Effector memory CD8-positive, alpha-beta T cell (primary cell): ENCODE data around the gene LIMS1.
A peak's percentile ranks its signal among the peaks of the same experiment; 100 is the strongest.

Source experiments
- ATAC-seq: fragments of 150-1000 bp; cut with Tn5 transposase; replicated peaks from 2 replicates; pipeline ENCODE4 v1.10.0; 2021; ENCODE audit warnings: mild to moderate bottlenecking, moderate library complexity
- DNase-seq, 3 experiments: peaks; one replicate each; pipeline ENCODE4 v3.0.0; 2021
- H3K27ac Mint-ChIP-seq, 2 donors: one replicate each; pipeline ENCODE4 v1.8.0; 2022; ENCODE audit warnings: mild to moderate bottlenecking in 2 of 2, mixed read lengths in 2 of 2, moderate library complexity in 2 of 2
- H3K27me3 Mint-ChIP-seq, 2 donors: one replicate each; pipeline ENCODE4 v1.8.0; 2022; ENCODE audit warnings: mixed read lengths in 2 of 2
- H3K36me3 Mint-ChIP-seq: one replicate; pipeline ENCODE4 v1.8.0; 2022; ENCODE audit warnings: mild to moderate bottlenecking, moderate library complexity, mixed read lengths; ENCODE audit not compliant: insufficient read depth
- H3K4me1 Mint-ChIP-seq, 2 donors: one replicate each; pipeline ENCODE4 v1.8.0; 2022; ENCODE audit warnings: low read depth in 2 of 2, mixed read lengths in 2 of 2
- H3K4me3 Mint-ChIP-seq, 2 donors: one replicate each; pipeline ENCODE4 v1.8.0; 2022; ENCODE audit warnings: mild to moderate bottlenecking in 2 of 2, mixed read lengths in 2 of 2, moderate library complexity in 2 of 2
- H3K9me3 Mint-ChIP-seq, 2 donors: one replicate each; pipeline ENCODE4 v1.8.0; 2022; ENCODE audit warnings: mixed read lengths in 2 of 2

LIMS1 gene

GRCh38 chr2:108560241-108560811, 26.1 kb downstream of the LIMS1 start:
- ATAC-seq (no peak), DNase-seq (no peak)
- no peaks in the 10 kb centered on the region for H3K9me3 Mint-ChIP-seq
- no peaks in the 10 kb centered on the region for H3K27me3 Mint-ChIP-seq
- no peak overlapping the region for H3K4me3 Mint-ChIP-seq
- no peaks in the 10 kb centered on the region for H3K36me3 Mint-ChIP-seq
- H3K4me1 Mint-ChIP-seq: peaks cover 7 to 13% of the 10 kb centered on the region in 2 donors
- H3K27ac Mint-ChIP-seq: no peak overlapping the region

GRCh38 chr2:108560895-108561530, 26.7 kb downstream of the LIMS1 start:
- H3K27ac Mint-ChIP-seq: no peak overlapping the region
- no peak for ATAC-seq
- H3K36me3 Mint-ChIP-seq: no peaks in the 10 kb centered on the region
- no peak overlapping the region for H3K4me3 Mint-ChIP-seq
- DNase-seq: no peak
- peaks cover 12 to 18% of the 10 kb centered on the region in 2 donors for H3K4me1 Mint-ChIP-seq
- no peaks in the 10 kb centered on the region for H3K9me3 Mint-ChIP-seq
- no peaks in the 10 kb centered on the region for H3K27me3 Mint-ChIP-seq

- DNase-seq (no peak), ATAC-seq (no peak)
- Mint-ChIP-seq H3K36me3 (no peaks in the 10 kb centered on the region), H3K9me3 (no peaks in the 10 kb centered on the region), H3K4me1 (peaks cover 10 to 24% of the 10 kb centered on the region in 2 donors), H3K4me3 (no peak overlapping the region), H3K27ac (peak overlapping the region in 1 of 2 donors; percentile 47), H3K27me3 (no peaks in the 10 kb centered on the region)
Measured at GRCh38 chr2:108562274-108562673, 28.0 kb downstream of the LIMS1 start.

GRCh38 chr2:108564510-108564909, 30.2 kb downstream of the LIMS1 start:
- H3K9me3 Mint-ChIP-seq: no peaks in the 10 kb centered on the region
- H3K27ac Mint-ChIP-seq: no peak overlapping the region
- H3K36me3 Mint-ChIP-seq: no peaks in the 10 kb centered on the region
- no peaks in the 10 kb centered on the region for H3K27me3 Mint-ChIP-seq
- H3K4me3 Mint-ChIP-seq: no peak overlapping the region
- ATAC-seq: no peak
- peaks cover 10 to 24% of the 10 kb centered on the region in 2 donors for H3K4me1 Mint-ChIP-seq
- DNase-seq: no peak

GRCh38 chr2:108565778-108566375, 31.6 kb downstream of the LIMS1 start:
- Mint-ChIP-seq H3K4me1 (peaks cover 8 to 18% of the 10 kb centered on the region in 2 donors), H3K36me3 (no peaks in the 10 kb centered on the region), H3K4me3 (peak overlapping the region; percentile 29 to 47), H3K9me3 (no peaks in the 10 kb centered on the region), H3K27ac (peak overlapping the region; percentile 77 to 79), H3K27me3 (no peaks in the 10 kb centered on the region)
- ATAC-seq: peak; percentile 97
- DNase-seq: peak; percentile 5 to 6 (median 6)

- no peaks in the 10 kb centered on the region for H3K36me3 Mint-ChIP-seq
- no peak overlapping the region for H3K27ac Mint-ChIP-seq
- ATAC-seq (no peak), DNase-seq (no peak)
- H3K9me3 Mint-ChIP-seq: no peaks in the 10 kb centered on the region
- peaks cover 10 to 31% of the 10 kb centered on the region in 2 donors for H3K4me1 Mint-ChIP-seq
- H3K4me3 Mint-ChIP-seq: no peak overlapping the region
- no peaks in the 10 kb centered on the region for H3K27me3 Mint-ChIP-seq
Measured at GRCh38 chr2:108570416-108570815, 36.1 kb downstream of the LIMS1 start.

- Mint-ChIP-seq H3K27ac (no peak overlapping the region), H3K4me3 (no peak overlapping the region), H3K4me1 (peaks cover 4 to 28% of the 10 kb centered on the region in 2 donors), H3K36me3 (no peaks in the 10 kb centered on the region), H3K9me3 (no peaks in the 10 kb centered on the region), H3K27me3 (no peaks in the 10 kb centered on the region)
- DNase-seq: no peak
- ATAC-seq: no peak
Measured at GRCh38 chr2:108571286-108571685, 37.0 kb downstream of the LIMS1 start.

GRCh38 chr2:108573061-108573460, 38.8 kb downstream of the LIMS1 start:
- no peak for DNase-seq
- H3K27me3 Mint-ChIP-seq: no peaks in the 10 kb centered on the region

GRCh38 chr2:108574332-108574731, 40.1 kb downstream of the LIMS1 start:
- no peak for ATAC-seq
- H3K36me3 Mint-ChIP-seq: no peaks in the 10 kb centered on the region
- H3K27ac Mint-ChIP-seq: no peak overlapping the region

More at GRCh38 chr2:108573061-108573460, 38.8 kb downstream of the LIMS1 start:
- Mint-ChIP-seq H3K4me1 (peaks cover 4 to 28% of the 10 kb centered on the region in 2 donors), H3K9me3 (no peaks in the 10 kb centered on the region), H3K27ac (no peak overlapping the region), H3K36me3 (no peaks in the 10 kb centered on the region), H3K4me3 (no peak overlapping the region)
- no peak for ATAC-seq

GRCh38 chr2:108575132-108575966, 41.1 kb downstream of the LIMS1 start:
- Mint-ChIP-seq H3K36me3 (no peaks in the 10 kb centered on the region), H3K27ac (peak overlapping the region; percentile 41 to 52), H3K9me3 (no peaks in the 10 kb centered on the region), H3K27me3 (no peaks in the 10 kb centered on the region), H3K4me1 (peaks cover 11 to 31% of the 10 kb centered on the region in 2 donors), H3K4me3 (no peak overlapping the region)
- ATAC-seq (no peak), DNase-seq (no peak)

More at GRCh38 chr2:108574332-108574731, 40.1 kb downstream of the LIMS1 start:
- no peaks in the 10 kb centered on the region for H3K27me3 Mint-ChIP-seq
- H3K4me3 Mint-ChIP-seq: no peak overlapping the region
- no peak for DNase-seq
- H3K4me1 Mint-ChIP-seq: peaks cover 4 to 28% of the 10 kb centered on the region in 2 donors
- no peaks in the 10 kb centered on the region for H3K9me3 Mint-ChIP-seq

- Mint-ChIP-seq H3K36me3 (peaks cover under 1% of the 10 kb centered on the region), H3K9me3 (no peaks in the 10 kb centered on the region), H3K27me3 (no peaks in the 10 kb centered on the region), H3K4me1 (peaks cover 11 to 29% of the 10 kb centered on the region in 2 donors), H3K4me3 (no peak overlapping the region), H3K27ac (no peak overlapping the region)
- ATAC-seq (no peak), DNase-seq (no peak)
Measured at GRCh38 chr2:108577099-108577498, 42.8 kb downstream of the LIMS1 start.

GRCh38 chr2:108579623-108580022, 45.4 kb downstream of the LIMS1 start:
- H3K4me1 Mint-ChIP-seq: peaks cover 17 to 26% of the 10 kb centered on the region in 2 donors
- DNase-seq (no peak), ATAC-seq (no peak)
- no peak overlapping the region for H3K4me3 Mint-ChIP-seq
- peaks cover 5% of the 10 kb centered on the region for H3K36me3 Mint-ChIP-seq
- no peak overlapping the region for H3K27ac Mint-ChIP-seq
- H3K9me3 Mint-ChIP-seq: no peaks in the 10 kb centered on the region
- H3K27me3 Mint-ChIP-seq: no peaks in the 10 kb centered on the region

GRCh38 chr2:108580050-108580449, 45.8 kb downstream of the LIMS1 start:
- H3K4me3 Mint-ChIP-seq: no peak overlapping the region

More at GRCh38 chr2:108580050-108580449, 45.8 kb downstream of the LIMS1 start:
- no peak for ATAC-seq
- no peaks in the 10 kb centered on the region for H3K27me3 Mint-ChIP-seq
- no peak for DNase-seq
- peaks cover 16 to 24% of the 10 kb centered on the region in 2 donors for H3K4me1 Mint-ChIP-seq
- peaks cover 5% of the 10 kb centered on the region for H3K36me3 Mint-ChIP-seq
- H3K9me3 Mint-ChIP-seq: no peaks in the 10 kb centered on the region
- peak overlapping the region; percentile 6 to 84 for H3K27ac Mint-ChIP-seq
